Keratinocyte (primary cell): ENCODE data around the gene RSBN1. TPM values are rescaled to one million over a fixed set of nuclear protein-coding genes. Genes with fewer than 3 reads are reported as not detected.

Source experiments
- DNase-seq: peaks from one replicate; pipeline ENCODE4 v3.0.0-alpha.2; 2011; ENCODE audit warnings: low read depth, missing footprints, low spot score
- FAIRE-seq: peaks from 2 replicates; lab custom pipeline; 2011; peaks lifted over from hg19 to GRCh38; lab: Jason Lieb, UNC
- H2AFZ ChIP-seq: 2 replicates; pipeline ENCODE4 v1.6.0; 2012; ENCODE audit warnings: low read length, control low read depth, inconsistent platforms; ENCODE audit not compliant: control insufficient read depth
- H3K27ac ChIP-seq: 2 replicates; pipeline ENCODE4 v1.5.1; 2011; ENCODE audit warnings: low read length; ENCODE audit not compliant: control insufficient read depth, insufficient read depth
- H3K27me3 ChIP-seq: 3 replicates; pipeline ENCODE4 v1.6.0; 2011; ENCODE audit warnings: low read length; ENCODE audit not compliant: control insufficient read depth, insufficient read depth; ENCODE audit errors: extremely low read depth
- H3K36me3 ChIP-seq, 2 experiments: 2 replicates in 1 of 2; 3 replicates in 1 of 2; pipeline ENCODE4 v1.5.1; 2011; ENCODE audit warnings: low read length in 2 of 2, mild to moderate bottlenecking in 1 of 2; ENCODE audit not compliant: control insufficient read depth in 2 of 2, insufficient read depth in 2 of 2; ENCODE audit errors: extremely low read depth in 1 of 2
- H3K4me1 ChIP-seq: 3 replicates; pipeline ENCODE4 v1.5.1; 2011; ENCODE audit warnings: low read length; ENCODE audit not compliant: control insufficient read depth, insufficient read depth; ENCODE audit errors: extremely low read depth
- H3K4me2 ChIP-seq: 3 replicates; pipeline ENCODE4 v1.6.0; 2011; ENCODE audit warnings: low read depth, low read length; ENCODE audit not compliant: control insufficient read depth, insufficient read depth; ENCODE audit errors: extremely low read depth
- H3K4me3 ChIP-seq, 3 experiments: fragments of 200-600 bp in 1 of 3; sonication (generic) in 1 of 3; 2 replicates in 2 of 3; 3 replicates in 1 of 3; pipeline ENCODE4 v1.5.1; 2011 to 2016; ENCODE audit warnings: low read length in 3 of 3, mild to moderate bottlenecking in 3 of 3, control low read depth in 2 of 3, inconsistent platforms in 1 of 3, low read depth in 1 of 3, mixed read lengths in 1 of 3, mixed run types in 1 of 3, moderate library complexity in 1 of 3; ENCODE audit not compliant: control insufficient read depth in 2 of 3, insufficient read depth in 2 of 3; ENCODE audit errors: extremely low read depth in 1 of 3
- H3K79me2 ChIP-seq: 2 replicates; pipeline ENCODE4 v1.6.0; 2012; ENCODE audit warnings: low read length; ENCODE audit not compliant: control insufficient read depth, insufficient read depth
- H3K9ac ChIP-seq: 3 replicates; pipeline ENCODE4 v1.6.0; 2011; ENCODE audit warnings: low read length; ENCODE audit not compliant: control insufficient read depth, insufficient read depth; ENCODE audit errors: extremely low read depth
- H3K9me1 ChIP-seq: 3 replicates; pipeline ENCODE4 v1.6.0; 2011; ENCODE audit warnings: low read length; ENCODE audit not compliant: control insufficient read depth, insufficient read depth; ENCODE audit errors: extremely low read depth
- H3K9me3 ChIP-seq: 2 replicates; pipeline ENCODE4 v1.5.1; 2012; ENCODE audit warnings: low read depth, low read length; ENCODE audit not compliant: control insufficient read depth
- H4K20me1 ChIP-seq: 3 replicates; pipeline ENCODE4 v1.6.0; 2011; ENCODE audit warnings: low read length; ENCODE audit not compliant: control insufficient read depth, insufficient read depth; ENCODE audit errors: extremely low read depth
- EZH2 ChIP-seq: IDR thresholded peaks from one replicate; pipeline ENCODE4 v1.6.1; 2012; ENCODE audit warnings: inconsistent platforms, mild to moderate bottlenecking, low read length, moderate library complexity
- dilution Hi-C: fragments of 300-500 bp; cut with MboI; formaldehyde crosslinking; loops from one replicate; pipeline ENCODE4 v1.7.0; 2020; ENCODE audit warnings: low sequenced_read_pairs; ENCODE audit not compliant: extremely low pct_ligation_motif_present
- polyA plus RNA-seq, 5 experiments: library from polyadenylated mRNA; depleted of rRNA in 3 of 5; stranded (reverse) in 3 of 5; stranded (forward) in 1 of 5; unstranded in 1 of 5; fragments of >200 nt; gene quantifications; 1 replicate in 1 of 5; 2 replicates in 3 of 5; 3 replicates in 1 of 5; pipeline versions ENCODE4 v1.2.1 to v1.2.3, GENCODE V29; 2011 to 2012; ENCODE audit warnings: missing spikeins in 2 of 5, low read depth in 1 of 5, low replicate concordance in 1 of 5
- TF ChIP-seq, protein P1 (sequence below), 3 experiments: IDR thresholded peaks in 1 of 3; conservative IDR thresholded peaks in 1 of 3; optimal IDR thresholded peaks in 1 of 3; 2 replicates in 2 of 3; 3 replicates in 1 of 3; pipeline versions ENCODE3 to v1.5.1; 2011; ENCODE audit warnings: low read length in 3 of 3, mild to moderate bottlenecking in 3 of 3, moderate library complexity in 2 of 3, control low read depth in 1 of 3, inconsistent platforms in 1 of 3; ENCODE audit not compliant: insufficient read depth in 2 of 3; ENCODE audit errors: extremely low read depth in 1 of 3

RSBN1 gene
- polyA plus RNA-seq, 1 donor (not counting 4 experiments of a cell fraction or from before 2014, with no cell fraction given) = 10.4 TPM

DNA sequence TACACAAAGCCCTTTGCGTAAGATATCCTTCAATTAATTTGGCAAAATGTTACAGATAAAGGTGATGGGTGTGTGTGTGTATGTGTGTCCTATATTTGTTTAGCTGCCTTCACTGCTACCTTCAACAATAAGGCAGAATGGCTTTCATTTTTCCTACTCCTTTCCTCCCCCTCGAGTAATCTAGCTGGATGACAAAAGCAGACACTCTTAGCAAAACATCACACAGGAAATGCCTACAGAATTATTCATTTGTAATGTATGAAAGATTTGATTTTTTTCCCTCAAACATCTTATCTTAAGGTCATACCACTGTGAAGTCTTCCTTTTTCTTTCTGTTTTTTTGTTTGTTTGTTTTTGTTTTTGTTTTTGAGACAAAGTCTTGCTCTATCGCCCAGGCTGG is 48.6 kb upstream of the RSBN1 start:
- Histone ChIP-seq H3K27ac (peak overlapping the region; percentile 5), H3K27me3 (no peaks in the 10 kb centered on the region), H3K4me2 (peak overlapping the region; percentile 69), H3K4me1 (peaks cover 28% of the 10 kb centered on the region), H2AFZ (peak overlapping the region; percentile 79), H3K79me2 (no peaks in the 10 kb centered on the region), H4K20me1 (no peaks in the 10 kb centered on the region), H3K9ac (no peak overlapping the region), H3K36me3 (no peaks in the 10 kb centered on the region), H3K9me3 (no peaks in the 10 kb centered on the region), H3K4me3 (no peak overlapping the region), H3K9me1 (no peaks in the 10 kb centered on the region)
- dilution Hi-C loops = no loop called here
- TF ChIP-seq EZH2 = no peak
- TF ChIP-seq, protein P1, sequence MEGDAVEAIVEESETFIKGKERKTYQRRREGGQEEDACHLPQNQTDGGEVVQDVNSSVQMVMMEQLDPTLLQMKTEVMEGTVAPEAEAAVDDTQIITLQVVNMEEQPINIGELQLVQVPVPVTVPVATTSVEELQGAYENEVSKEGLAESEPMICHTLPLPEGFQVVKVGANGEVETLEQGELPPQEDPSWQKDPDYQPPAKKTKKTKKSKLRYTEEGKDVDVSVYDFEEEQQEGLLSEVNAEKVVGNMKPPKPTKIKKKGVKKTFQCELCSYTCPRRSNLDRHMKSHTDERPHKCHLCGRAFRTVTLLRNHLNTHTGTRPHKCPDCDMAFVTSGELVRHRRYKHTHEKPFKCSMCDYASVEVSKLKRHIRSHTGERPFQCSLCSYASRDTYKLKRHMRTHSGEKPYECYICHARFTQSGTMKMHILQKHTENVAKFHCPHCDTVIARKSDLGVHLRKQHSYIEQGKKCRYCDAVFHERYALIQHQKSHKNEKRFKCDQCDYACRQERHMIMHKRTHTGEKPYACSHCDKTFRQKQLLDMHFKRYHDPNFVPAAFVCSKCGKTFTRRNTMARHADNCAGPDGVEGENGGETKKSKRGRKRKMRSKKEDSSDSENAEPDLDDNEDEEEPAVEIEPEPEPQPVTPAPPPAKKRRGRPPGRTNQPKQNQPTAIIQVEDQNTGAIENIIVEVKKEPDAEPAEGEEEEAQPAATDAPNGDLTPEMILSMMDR (optimal IDR thresholded peaks at IDR 0.05 in 1 of 3, IDR thresholded peaks at IDR 0.05 in 1 of 3, conservative IDR thresholded peaks at IDR 0.05 in 1 of 3; ENCODE audit: extremely low read depth in 1 of 3, insufficient read depth in 2 of 3, low read length in 3 of 3) = no peak
- DNase-seq (no peak), FAIRE-seq (no peak)

DNA sequence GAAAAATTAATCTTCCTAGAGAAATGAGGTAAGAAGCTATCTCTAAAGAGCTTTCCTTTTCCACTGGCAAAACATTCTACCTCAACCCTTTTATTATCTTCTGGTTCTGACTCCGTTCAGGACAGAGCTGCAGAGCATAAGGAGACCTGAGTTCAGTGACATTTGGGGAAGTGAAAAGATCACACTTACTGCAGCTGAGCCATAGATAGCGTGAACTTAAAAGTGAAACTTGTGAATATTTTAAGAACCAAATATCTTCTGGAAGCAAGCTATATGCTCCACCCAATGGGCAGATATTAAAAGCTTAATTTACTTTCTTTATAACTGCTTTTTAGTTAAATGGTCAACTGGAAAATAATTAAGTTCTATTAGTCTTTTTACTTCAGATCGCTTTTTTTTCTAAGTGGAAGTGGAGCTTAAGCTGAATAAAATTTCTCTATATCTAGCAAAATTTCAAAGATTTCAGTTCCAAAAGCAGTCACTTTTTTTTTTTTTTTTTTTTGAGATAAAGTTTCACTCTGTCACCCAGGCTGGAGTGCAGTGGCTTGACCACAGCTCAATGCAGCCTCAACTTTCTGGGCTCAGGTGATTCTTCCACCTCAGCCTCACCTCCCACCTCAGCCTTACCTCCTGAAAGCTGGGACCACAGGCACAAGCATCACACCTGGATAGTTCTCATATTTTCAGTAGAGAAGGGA is 47.4 kb upstream of the RSBN1 start:
- FAIRE-seq (no peak), DNase-seq (no peak)
- no peaks in the 10 kb centered on the region for H3K36me3 ChIP-seq
- peaks cover 33% of the 10 kb centered on the region for H3K4me1 ChIP-seq
- no peaks in the 10 kb centered on the region for H3K27me3 ChIP-seq
- H3K9me1 ChIP-seq = no peaks in the 10 kb centered on the region
- H3K4me3 ChIP-seq = no peak overlapping the region
- TF ChIP-seq EZH2 = no peak
- TF ChIP-seq, protein P1 (optimal IDR thresholded peaks at IDR 0.05 in 1 of 3, IDR thresholded peaks at IDR 0.05 in 1 of 3, conservative IDR thresholded peaks at IDR 0.05 in 1 of 3; ENCODE audit: extremely low read depth in 1 of 3, insufficient read depth in 2 of 3, low read length in 3 of 3) = no peak
- no peaks in the 10 kb centered on the region for H4K20me1 ChIP-seq
- H3K9me3 ChIP-seq = no peaks in the 10 kb centered on the region
- no peaks in the 10 kb centered on the region for H3K79me2 ChIP-seq
- H2AFZ ChIP-seq = peak overlapping the region; percentile 84
- no peak overlapping the region for H3K9ac ChIP-seq
- peak overlapping the region; percentile 41 for H3K4me2 ChIP-seq
- dilution Hi-C loops = no loop called here
- H3K27ac ChIP-seq = no peak overlapping the region
